Measurements from ENCODE around the gene EMC6. TPM values are rescaled to one million over a fixed set of nuclear protein-coding genes. Genes with fewer than 3 reads are reported as not detected.

EMC6 gene
- polyA plus RNA-seq, 3 donors from 2014 or later: 104 to 137 (median 135) TPM

GRCh38 chr17:3641014-3641413 is 27.6 kb upstream of the EMC6 start:
- Mint-ChIP-seq H3K4me1 (peaks cover 10 to 15% of the 10 kb centered on the region in 2 donors), H3K4me3 (no peak overlapping the region), H3K36me3 (peaks cover 0 to 6% (median 3%) of the 10 kb centered on the region in 3 donors), H3K27ac (no peak overlapping the region), H3K27me3 (ENCODE audit: low read depth in 3 of 3) (peaks cover 0 to 3% (median 2%) of the 10 kb centered on the region in 3 donors), H3K9me3 (no peaks in the 10 kb centered on the region)
- DNase-seq: no peak

DNA sequence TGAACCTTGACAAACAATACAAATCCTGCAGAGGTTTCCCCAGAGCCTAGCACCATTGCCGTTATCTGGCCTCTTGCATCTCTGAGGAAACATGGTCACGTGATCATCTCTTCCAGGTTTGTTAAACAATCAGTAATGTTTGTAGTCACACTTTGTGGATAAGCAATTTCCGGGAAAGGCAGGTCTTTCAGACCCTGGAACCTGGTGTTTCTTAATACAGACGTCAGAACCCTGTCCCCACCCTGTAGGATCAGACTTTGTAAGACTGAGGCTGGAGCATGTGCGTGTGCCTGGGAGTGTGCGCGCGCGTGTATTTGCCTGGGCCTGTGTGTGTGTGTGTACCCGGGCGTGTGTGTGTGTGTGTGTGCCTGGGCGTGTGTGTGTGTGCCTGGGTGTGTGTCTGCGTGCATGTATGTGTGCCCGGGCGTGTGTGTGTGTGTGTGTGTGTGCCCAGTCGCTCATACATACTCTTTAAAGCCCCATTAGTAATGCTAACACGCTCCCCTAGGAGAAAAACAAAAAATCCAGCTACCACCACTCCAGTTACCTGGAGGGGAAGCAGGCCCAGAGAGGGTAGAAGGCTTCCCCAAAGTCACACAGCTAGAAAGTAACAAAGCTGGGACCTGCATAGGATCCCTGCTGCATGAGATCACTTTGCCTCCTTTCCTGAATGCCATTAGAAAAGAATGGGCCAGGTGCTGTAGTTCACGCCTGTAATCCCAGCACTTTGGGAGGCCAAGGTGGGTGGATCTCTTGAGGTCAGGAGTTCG is 26.7 kb upstream of the EMC6 start:
- no peaks in the 10 kb centered on the region for H3K9me3 Mint-ChIP-seq
- peaks cover 10 to 15% of the 10 kb centered on the region in 2 donors for H3K4me1 Mint-ChIP-seq
- no peak overlapping the region for H3K4me3 Mint-ChIP-seq
- H3K36me3 Mint-ChIP-seq: peaks cover 0 to 6% (median 3%) of the 10 kb centered on the region in 3 donors
- H3K27ac Mint-ChIP-seq: no peak overlapping the region
- no peaks in the 10 kb centered on the region for H3K27me3 Mint-ChIP-seq (ENCODE audit: low read depth in 3 of 3)
- DNase-seq: no peak

DNA sequence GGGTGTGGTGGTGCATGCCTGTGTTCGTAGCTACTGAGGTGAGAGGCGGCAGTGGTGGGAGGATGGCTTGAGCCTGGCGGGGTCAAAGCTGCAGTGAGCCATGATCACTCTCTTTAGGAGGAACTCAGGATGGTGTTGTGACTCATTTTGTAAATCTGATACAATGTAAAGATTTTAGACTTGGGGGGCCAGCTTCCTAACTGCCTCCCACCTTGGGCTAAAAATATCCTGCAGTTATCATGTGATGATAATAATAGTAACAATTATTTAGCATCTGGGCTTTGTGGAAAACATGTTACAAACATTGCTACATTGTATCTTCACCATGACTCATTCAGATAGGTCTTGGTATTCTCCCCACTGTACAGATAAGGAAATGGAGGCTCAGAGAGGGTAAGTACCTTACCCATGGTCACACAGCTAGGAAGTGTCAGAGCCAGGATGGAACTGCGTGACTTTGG is 24.7 kb upstream of the EMC6 start:
- H3K4me1 Mint-ChIP-seq: peaks cover 3 to 5% of the 10 kb centered on the region in 2 donors
- no peak for DNase-seq
- H3K36me3 Mint-ChIP-seq: peaks cover 0 to 7% (median 6%) of the 10 kb centered on the region in 3 donors
- H3K27me3 Mint-ChIP-seq (ENCODE audit: low read depth in 3 of 3): no peaks in the 10 kb centered on the region
- no peak overlapping the region for H3K4me3 Mint-ChIP-seq
- no peak overlapping the region for H3K27ac Mint-ChIP-seq
- H3K9me3 Mint-ChIP-seq: no peaks in the 10 kb centered on the region

DNA sequence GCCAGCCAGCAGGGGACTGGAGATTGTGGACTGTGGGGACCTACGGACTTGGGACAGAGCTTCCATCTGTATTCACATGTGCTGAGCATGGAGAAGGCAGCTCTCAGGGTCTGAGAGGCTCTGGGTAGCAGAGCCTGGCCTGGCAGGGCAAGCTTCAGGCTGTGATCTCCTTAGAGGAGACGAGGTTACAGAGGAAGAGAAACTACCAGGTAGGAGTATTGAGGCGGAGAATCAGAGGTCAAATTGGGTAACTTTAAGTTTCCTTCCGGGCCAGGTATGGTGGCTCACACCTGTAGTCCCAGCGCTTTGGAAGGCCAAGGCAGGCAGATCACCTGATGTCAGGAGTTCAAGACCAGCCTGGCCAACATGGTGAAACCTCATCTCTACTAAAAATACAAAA is 23.3 kb upstream of the EMC6 start:
- no peak overlapping the region for H3K27ac Mint-ChIP-seq
- H3K9me3 Mint-ChIP-seq: no peaks in the 10 kb centered on the region
- peaks cover 0 to 12% (median 10%) of the 10 kb centered on the region in 3 donors for H3K36me3 Mint-ChIP-seq
- H3K4me3 Mint-ChIP-seq: no peak overlapping the region
- H3K27me3 Mint-ChIP-seq (ENCODE audit: low read depth in 3 of 3): no peaks in the 10 kb centered on the region
- H3K4me1 Mint-ChIP-seq: no peaks in the 10 kb centered on the region
- DNase-seq: no peak

GRCh38 chr17:3647251-3647650 is 21.4 kb upstream of the EMC6 start:
- Mint-ChIP-seq H3K4me1 (no peaks in the 10 kb centered on the region), H3K27ac (no peak overlapping the region), H3K4me3 (no peak overlapping the region), H3K36me3 (peaks cover 0 to 12% (median 10%) of the 10 kb centered on the region in 3 donors), H3K27me3 (ENCODE audit: low read depth in 3 of 3) (no peaks in the 10 kb centered on the region), H3K9me3 (no peaks in the 10 kb centered on the region)
- no peak for DNase-seq

DNA sequence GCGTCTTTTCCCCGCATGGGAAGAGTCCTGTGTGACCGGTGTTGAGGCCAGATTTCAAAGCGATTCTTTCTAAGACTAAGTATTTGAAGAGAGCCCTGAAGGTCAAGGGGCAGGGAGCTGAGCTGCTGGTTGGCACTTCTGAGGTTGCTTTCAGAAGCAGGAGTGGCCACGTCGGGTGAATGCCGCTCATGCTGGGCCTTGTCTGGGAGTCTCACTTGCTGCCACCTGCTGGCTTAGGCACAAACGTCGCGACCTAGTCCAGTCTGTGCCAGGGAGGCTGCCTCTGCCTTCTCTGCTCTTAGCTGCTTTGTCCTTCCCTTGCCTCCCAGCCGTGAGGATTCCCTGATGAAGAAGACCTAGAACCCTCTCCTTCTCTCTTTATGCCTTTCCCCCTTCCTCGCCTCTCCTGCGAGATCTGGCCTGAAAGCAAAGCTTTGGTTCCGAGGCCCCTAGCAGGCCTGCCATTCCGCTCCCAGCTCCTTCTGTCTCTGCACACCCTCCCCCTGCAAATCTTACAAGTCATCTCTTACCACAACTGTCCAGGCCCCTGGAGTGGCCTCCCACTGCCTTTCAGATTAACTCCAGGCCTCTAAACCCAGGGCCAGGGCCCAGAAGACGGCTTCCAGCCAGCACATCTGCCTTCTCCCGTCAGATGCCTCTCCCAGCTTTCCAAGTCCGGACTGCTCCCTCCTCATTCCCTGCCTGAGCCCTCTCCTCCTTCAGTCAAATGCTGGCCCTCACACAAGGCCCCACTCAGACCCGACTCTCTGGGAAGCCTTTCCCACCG is 20.6 kb upstream of the EMC6 start:
- H3K36me3 Mint-ChIP-seq: peaks cover 0 to 12% (median 10%) of the 10 kb centered on the region in 3 donors
- DNase-seq: peak in 1 of 3 donors; percentile 15
- no peak overlapping the region for H3K4me3 Mint-ChIP-seq
- no peak overlapping the region for H3K27ac Mint-ChIP-seq
- H3K9me3 Mint-ChIP-seq: no peaks in the 10 kb centered on the region
- no peaks in the 10 kb centered on the region for H3K27me3 Mint-ChIP-seq (ENCODE audit: low read depth in 3 of 3)
- H3K4me1 Mint-ChIP-seq: no peaks in the 10 kb centered on the region

DNA sequence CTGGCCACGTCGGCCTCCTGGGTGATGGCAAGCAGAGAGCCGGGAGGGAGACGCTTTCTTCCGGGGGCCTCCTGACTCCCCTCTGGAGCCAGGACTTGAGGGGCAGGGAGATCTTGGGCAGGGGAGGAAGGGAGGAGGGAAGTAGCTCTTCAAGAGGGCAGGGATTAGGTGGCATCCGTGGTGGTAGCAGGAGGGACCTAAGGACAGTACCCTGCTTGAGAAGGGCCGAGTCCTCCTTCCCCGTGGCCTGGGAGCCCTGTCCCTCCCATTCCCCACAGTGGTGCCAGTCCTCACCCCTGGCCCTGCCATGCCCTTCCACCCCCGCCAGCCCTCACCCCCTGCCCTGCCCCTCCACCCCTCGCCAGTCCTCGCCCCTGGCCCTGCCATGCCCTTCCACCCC is 12.8 kb upstream of the EMC6 start:
- no peaks in the 10 kb centered on the region for H3K27me3 Mint-ChIP-seq (ENCODE audit: low read depth in 3 of 3)
- H3K27ac Mint-ChIP-seq: no peak overlapping the region
- H3K9me3 Mint-ChIP-seq: no peaks in the 10 kb centered on the region
- DNase-seq: no peak
- H3K4me1 Mint-ChIP-seq: no peaks in the 10 kb centered on the region
- no peak overlapping the region for H3K4me3 Mint-ChIP-seq
- no peaks in the 10 kb centered on the region for H3K36me3 Mint-ChIP-seq

- H3K9me3 Mint-ChIP-seq: no peaks in the 10 kb centered on the region
- H3K27ac Mint-ChIP-seq: no peak overlapping the region
- H3K27me3 Mint-ChIP-seq (ENCODE audit: low read depth in 3 of 3): no peaks in the 10 kb centered on the region
Measured at GRCh38 chr17:3656353-3656752, 12.3 kb upstream of the EMC6 start.

GRCh38 chr17:3656755-3657587 is 11.6 kb upstream of the EMC6 start:
- Mint-ChIP-seq H3K9me3 (no peaks in the 10 kb centered on the region), H3K36me3 (no peaks in the 10 kb centered on the region), H3K4me3 (no peak overlapping the region), H3K27ac (no peak overlapping the region), H3K27me3 (ENCODE audit: low read depth in 3 of 3) (no peaks in the 10 kb centered on the region), H3K4me1 (no peaks in the 10 kb centered on the region)
- DNase-seq: no peak

More at GRCh38 chr17:3656353-3656752, 12.3 kb upstream of the EMC6 start:
- H3K4me3 Mint-ChIP-seq: no peak overlapping the region
- no peaks in the 10 kb centered on the region for H3K4me1 Mint-ChIP-seq
- H3K36me3 Mint-ChIP-seq: no peaks in the 10 kb centered on the region
- no peak for DNase-seq

DNA sequence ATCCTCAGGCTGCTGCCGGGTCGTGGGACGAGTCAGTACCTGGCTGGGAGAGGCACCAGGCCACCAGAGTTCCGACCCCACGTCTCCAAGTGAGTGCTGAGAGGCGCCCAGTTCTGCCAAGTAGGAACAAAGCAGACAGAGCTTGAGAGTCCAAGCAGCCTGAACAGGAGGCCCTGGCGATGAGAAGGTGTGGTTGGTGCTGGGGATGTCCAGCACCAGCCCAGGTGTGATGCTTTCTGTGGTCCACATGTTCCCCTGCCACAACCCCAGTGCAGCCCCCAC is 11.1 kb upstream of the EMC6 start:
- Mint-ChIP-seq H3K27me3 (ENCODE audit: low read depth in 3 of 3) (no peaks in the 10 kb centered on the region), H3K9me3 (no peaks in the 10 kb centered on the region), H3K27ac (no peak overlapping the region), H3K4me3 (no peak overlapping the region), H3K4me1 (no peaks in the 10 kb centered on the region), H3K36me3 (no peaks in the 10 kb centered on the region)
- no peak for DNase-seq

DNA sequence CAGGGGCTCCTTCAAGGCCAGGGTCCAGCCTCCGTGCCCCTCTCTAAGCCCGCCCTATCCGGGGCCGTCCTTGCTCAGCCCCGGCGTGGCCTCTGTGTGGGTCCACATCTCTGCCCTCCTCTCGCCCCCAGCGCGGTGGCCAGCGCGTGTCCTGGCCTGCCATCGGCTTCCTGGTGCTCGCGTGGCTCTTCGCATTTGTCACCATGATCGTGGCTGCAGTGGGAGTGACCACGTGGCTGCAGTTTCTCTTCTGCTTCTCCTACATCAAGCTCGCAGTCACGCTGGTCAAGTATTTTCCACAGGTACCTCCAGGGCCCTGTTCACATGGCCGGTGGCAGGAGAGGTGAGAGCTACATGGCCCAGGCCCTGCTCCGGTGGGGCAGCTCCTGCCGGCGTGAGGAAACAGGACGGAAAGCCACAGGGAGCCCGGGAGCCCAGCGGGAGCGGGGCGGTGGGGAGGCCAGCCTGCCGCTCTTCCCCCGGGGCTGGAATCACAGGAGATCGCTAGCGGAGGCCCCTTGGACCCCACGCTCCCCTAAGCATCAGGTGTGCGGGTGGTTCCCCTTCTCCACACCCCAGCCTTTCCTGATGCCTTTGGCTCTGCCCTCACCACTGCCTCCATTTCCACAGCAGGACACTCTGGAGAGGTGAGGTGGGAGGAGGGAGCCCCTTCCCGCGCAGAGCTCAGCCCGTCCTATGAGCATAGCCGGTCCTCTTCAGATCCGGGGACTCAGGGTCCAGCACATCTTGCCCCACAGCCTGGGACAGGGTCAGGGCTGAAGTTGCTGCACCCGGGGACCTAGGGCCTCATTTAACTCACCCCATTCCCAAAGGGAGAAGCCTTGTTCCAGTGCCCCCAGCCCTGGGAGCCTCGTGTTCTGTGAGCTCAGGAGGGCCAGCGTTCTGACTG is 10.5 kb upstream of the EMC6 start:
- Mint-ChIP-seq H3K4me3 (no peak overlapping the region), H3K36me3 (no peaks in the 10 kb centered on the region), H3K9me3 (no peaks in the 10 kb centered on the region), H3K27ac (no peak overlapping the region), H3K4me1 (no peaks in the 10 kb centered on the region), H3K27me3 (ENCODE audit: low read depth in 3 of 3) (no peaks in the 10 kb centered on the region)
- DNase-seq: no peak

- H3K4me3 Mint-ChIP-seq: no peak overlapping the region
- DNase-seq: no peak
- no peaks in the 10 kb centered on the region for H3K27me3 Mint-ChIP-seq (ENCODE audit: low read depth in 3 of 3)
- no peaks in the 10 kb centered on the region for H3K36me3 Mint-ChIP-seq
- no peaks in the 10 kb centered on the region for H3K4me1 Mint-ChIP-seq
- H3K9me3 Mint-ChIP-seq: no peaks in the 10 kb centered on the region
- no peak overlapping the region for H3K27ac Mint-ChIP-seq
Measured at GRCh38 chr17:3658784-3659449, 9.7 kb upstream of the EMC6 start.
